Central memory CD8-positive, alpha-beta T cell (primary cell): ENCODE results near the gene SNX25.

Source experiments
- ATAC-seq: fragments of 150-1000 bp; cut with Tn5 transposase; replicated peaks from 2 replicates; pipeline ENCODE4 v1.10.0; 2022; ENCODE audit warnings: mild to moderate bottlenecking, moderate FRiP score, moderate number of reproducible peaks; ENCODE audit not compliant: poor library complexity, severe bottlenecking; ENCODE audit errors: extremely low read depth
- DNase-seq, 2 donors: peaks; one replicate each; pipeline ENCODE4 v3.0.0; 2021; ENCODE audit warnings: low spot score in 2 of 2
- H3K27ac Mint-ChIP-seq: one replicate; pipeline ENCODE4 v1.8.0; 2022; ENCODE audit warnings: low read depth, mild to moderate bottlenecking, moderate library complexity, mixed read lengths
- H3K27me3 Mint-ChIP-seq: one replicate; pipeline ENCODE4 v1.8.0; 2022; ENCODE audit warnings: mixed read lengths
- H3K36me3 Mint-ChIP-seq: one replicate; pipeline ENCODE4 v1.8.0; 2022; ENCODE audit warnings: mild to moderate bottlenecking, moderate library complexity, mixed read lengths; ENCODE audit not compliant: insufficient read depth
- H3K4me1 Mint-ChIP-seq: one replicate; pipeline ENCODE4 v1.8.0; 2022; ENCODE audit warnings: mixed read lengths
- H3K4me3 Mint-ChIP-seq: one replicate; pipeline ENCODE4 v1.8.0; 2022; ENCODE audit warnings: mild to moderate bottlenecking, moderate library complexity, mixed read lengths
- H3K9me3 Mint-ChIP-seq: one replicate; pipeline ENCODE4 v1.8.0; 2022; ENCODE audit warnings: mixed read lengths

Gene SNX25

DNA sequence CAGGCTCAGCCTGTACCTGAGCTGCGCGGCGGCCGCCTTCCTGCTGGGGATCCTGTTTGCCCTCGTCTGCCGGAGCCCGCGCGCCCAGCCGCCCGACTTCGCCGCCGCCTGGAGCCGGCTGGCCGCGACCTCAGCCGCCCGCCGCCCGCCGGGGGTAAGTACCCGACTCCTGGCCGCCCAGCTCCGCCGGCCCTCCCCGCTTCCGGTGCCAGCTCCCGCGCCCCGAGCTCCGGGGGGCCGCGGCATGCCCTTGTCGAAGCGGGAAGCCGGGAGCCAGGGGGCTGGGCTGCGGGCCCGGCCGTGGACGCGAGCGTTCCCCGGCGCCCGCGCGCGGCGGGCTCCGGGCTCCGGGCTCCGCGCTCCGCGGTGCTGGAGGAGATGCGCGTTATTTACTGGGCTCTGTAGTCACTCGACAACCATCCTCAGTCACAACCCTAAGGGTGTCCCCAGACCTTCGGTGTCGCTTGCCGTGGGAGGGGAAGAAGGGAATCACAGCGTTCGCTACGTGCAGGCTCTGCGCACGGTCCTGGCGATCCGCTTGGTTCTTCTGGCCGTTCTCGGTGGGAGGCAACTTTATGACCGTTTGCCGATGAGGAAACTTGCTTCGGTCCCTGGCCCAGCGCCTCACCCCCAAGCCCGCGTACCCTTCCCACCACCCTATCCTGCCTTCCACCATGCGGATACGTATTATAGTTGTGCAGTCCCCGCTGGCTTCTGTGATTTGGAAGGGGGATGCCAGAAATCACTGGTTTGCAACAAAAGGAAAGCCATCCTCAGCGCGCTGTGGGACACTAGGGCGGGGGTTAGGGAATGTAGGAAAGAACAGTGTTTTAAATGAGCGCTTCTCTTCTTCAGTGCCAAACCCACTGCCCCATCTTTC lies 944 bp downstream of the SNX25 start:
- Mint-ChIP-seq H3K9me3 (no peaks in the 10 kb centered on the region), H3K4me3 (peak overlapping the region; percentile 78), H3K36me3 (peaks cover 9% of the 10 kb centered on the region), H3K4me1 (peaks cover 40% of the 10 kb centered on the region), H3K27ac (no peak overlapping the region), H3K27me3 (no peaks in the 10 kb centered on the region)
- peak in 1 of 2 donors; percentile 19 for DNase-seq
- ATAC-seq: peak; percentile 59

GRCh38 chr4:185211035-185211434 lies 1.6 kb downstream of the SNX25 start:
- Mint-ChIP-seq H3K4me3 (peak overlapping the region; percentile 78), H3K27ac (no peak overlapping the region), H3K27me3 (no peaks in the 10 kb centered on the region), H3K9me3 (no peaks in the 10 kb centered on the region), H3K4me1 (peaks cover 43% of the 10 kb centered on the region), H3K36me3 (peaks cover 9% of the 10 kb centered on the region)
- DNase-seq (no peak), ATAC-seq (no peak)

GRCh38 chr4:185211641-185212040 lies 2.2 kb downstream of the SNX25 start:
- H3K27me3 Mint-ChIP-seq: no peaks in the 10 kb centered on the region
- peak overlapping the region; percentile 78 for H3K4me3 Mint-ChIP-seq
- peaks cover 46% of the 10 kb centered on the region for H3K4me1 Mint-ChIP-seq
- ATAC-seq (no peak), DNase-seq (no peak)
- H3K36me3 Mint-ChIP-seq: peaks cover 9% of the 10 kb centered on the region
- H3K27ac Mint-ChIP-seq: no peak overlapping the region
- no peaks in the 10 kb centered on the region for H3K9me3 Mint-ChIP-seq

- H3K4me3 Mint-ChIP-seq: no peak overlapping the region
- H3K27ac Mint-ChIP-seq: no peak overlapping the region
- DNase-seq (no peak), ATAC-seq (no peak)
- peaks cover 53% of the 10 kb centered on the region for H3K4me1 Mint-ChIP-seq
- no peaks in the 10 kb centered on the region for H3K9me3 Mint-ChIP-seq
- no peaks in the 10 kb centered on the region for H3K27me3 Mint-ChIP-seq
- peaks cover 9% of the 10 kb centered on the region for H3K36me3 Mint-ChIP-seq
These were observed 3.2 kb downstream of the SNX25 start for GRCh38 chr4:185212581-185212980.

GRCh38 chr4:185213877-185214276 lies 4.5 kb downstream of the SNX25 start:
- Mint-ChIP-seq H3K36me3 (peaks cover 8% of the 10 kb centered on the region), H3K9me3 (no peaks in the 10 kb centered on the region), H3K27me3 (no peaks in the 10 kb centered on the region), H3K4me1 (peaks cover 48% of the 10 kb centered on the region), H3K27ac (no peak overlapping the region), H3K4me3 (no peak overlapping the region)
- DNase-seq (no peak), ATAC-seq (no peak)

GRCh38 chr4:185215261-185215660 lies 5.9 kb downstream of the SNX25 start:
- Mint-ChIP-seq H3K27ac (no peak overlapping the region), H3K27me3 (no peaks in the 10 kb centered on the region), H3K4me3 (no peak overlapping the region), H3K9me3 (no peaks in the 10 kb centered on the region), H3K36me3 (peaks cover 5% of the 10 kb centered on the region), H3K4me1 (peaks cover 51% of the 10 kb centered on the region)
- no peak for ATAC-seq
- no peak for DNase-seq

DNA sequence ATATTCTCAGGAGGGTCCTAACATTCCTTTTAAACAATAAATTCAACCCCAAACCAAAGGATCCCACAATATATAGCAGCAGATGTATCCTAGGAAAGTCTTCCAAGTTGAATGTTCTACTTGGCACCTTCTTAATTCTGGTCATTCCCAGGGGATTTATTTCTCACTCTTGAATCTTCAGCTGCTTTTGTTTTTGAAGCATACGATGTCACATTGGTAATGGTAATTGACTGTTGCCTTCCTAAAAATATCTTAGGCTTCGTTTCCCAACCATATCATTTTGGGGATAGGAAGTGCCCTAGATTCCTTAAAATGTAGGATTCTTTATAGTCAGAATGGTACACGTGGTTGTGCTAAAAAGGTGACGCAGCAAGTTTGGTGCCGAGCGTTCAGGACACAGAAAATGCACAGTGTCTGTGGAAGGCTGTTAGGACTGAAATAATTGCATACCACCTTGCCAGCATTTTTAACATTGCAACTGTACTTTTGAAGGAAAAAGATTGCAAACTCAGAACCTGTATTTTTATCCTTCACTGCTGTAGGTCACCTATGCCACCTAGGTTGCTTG lies 8.1 kb downstream of the SNX25 start:
- Mint-ChIP-seq H3K4me1 (peaks cover 44% of the 10 kb centered on the region), H3K9me3 (no peaks in the 10 kb centered on the region), H3K36me3 (peaks cover 4% of the 10 kb centered on the region), H3K27me3 (no peaks in the 10 kb centered on the region), H3K4me3 (no peak overlapping the region), H3K27ac (no peak overlapping the region)
- DNase-seq (no peak), ATAC-seq (no peak)

GRCh38 chr4:185218312-185218711 lies 8.9 kb downstream of the SNX25 start:
- peaks cover 1% of the 10 kb centered on the region for H3K36me3 Mint-ChIP-seq
- H3K4me3 Mint-ChIP-seq: no peak overlapping the region
- ATAC-seq (no peak), DNase-seq (no peak)
- H3K9me3 Mint-ChIP-seq: no peaks in the 10 kb centered on the region
- H3K27me3 Mint-ChIP-seq: no peaks in the 10 kb centered on the region
- H3K27ac Mint-ChIP-seq: no peak overlapping the region
- peaks cover 39% of the 10 kb centered on the region for H3K4me1 Mint-ChIP-seq

DNA sequence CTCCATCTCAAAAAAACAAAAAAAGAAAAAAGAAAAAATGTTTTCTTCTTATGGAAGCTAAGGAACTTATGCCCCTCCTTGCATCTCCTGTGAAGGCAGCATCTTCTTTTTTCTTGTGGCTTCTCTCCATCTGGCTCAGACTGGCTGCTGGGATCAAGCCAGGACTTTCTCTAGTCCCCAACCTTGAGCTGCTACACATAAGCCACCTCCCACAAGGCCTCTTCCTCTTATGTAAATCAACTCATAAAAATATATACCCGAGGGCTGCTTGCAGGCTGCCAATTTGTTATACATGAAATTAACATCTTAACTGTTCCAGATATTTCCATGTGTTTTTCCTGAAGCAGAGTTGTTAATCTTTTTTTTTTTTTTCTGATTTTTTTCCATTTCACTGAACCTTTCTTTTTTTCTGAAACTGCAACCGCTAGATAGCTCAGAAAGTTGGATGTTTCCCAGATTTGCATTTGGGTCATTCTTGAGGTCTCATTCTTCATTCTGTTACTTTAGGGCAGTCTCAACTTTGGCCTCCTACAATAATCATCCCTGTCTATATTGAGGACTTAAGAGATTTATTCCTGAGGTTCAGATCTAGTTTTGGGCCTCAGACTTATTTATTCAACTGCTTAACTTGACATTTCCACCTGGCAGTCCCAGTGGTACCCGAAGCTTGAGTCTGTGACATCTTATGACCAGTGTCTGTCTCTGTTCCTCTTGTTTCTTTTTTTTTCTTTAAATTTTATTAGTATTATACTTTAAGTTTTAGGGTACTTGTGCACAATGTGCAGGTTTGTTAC lies 10.3 kb downstream of the SNX25 start:
- Mint-ChIP-seq H3K9me3 (no peaks in the 10 kb centered on the region), H3K27me3 (no peaks in the 10 kb centered on the region), H3K4me3 (no peak overlapping the region), H3K27ac (peak overlapping the region; percentile 52), H3K36me3 (no peaks in the 10 kb centered on the region), H3K4me1 (peaks cover 32% of the 10 kb centered on the region)
- no peak for DNase-seq
- ATAC-seq: no peak

DNA sequence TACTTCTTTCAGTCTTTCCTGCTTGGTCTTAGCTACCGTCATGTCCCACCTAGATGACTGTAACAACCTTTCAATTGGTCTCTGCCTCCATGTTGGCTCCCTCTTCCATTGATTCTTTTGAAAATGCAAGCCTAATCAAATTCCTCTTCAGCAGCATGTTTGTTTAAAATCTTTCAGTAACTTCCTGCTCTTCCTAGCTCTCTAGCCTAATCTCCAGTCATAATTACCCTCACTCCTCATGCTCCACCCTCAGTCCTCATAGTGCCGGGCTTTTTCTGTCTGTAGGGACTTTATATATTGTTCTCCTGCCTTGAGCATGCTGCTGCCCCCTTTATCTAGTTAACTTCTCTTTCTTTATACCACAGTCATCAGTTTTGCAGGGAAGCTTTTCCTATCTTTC lies 12.1 kb downstream of the SNX25 start:
- no peaks in the 10 kb centered on the region for H3K36me3 Mint-ChIP-seq
- DNase-seq (no peak), ATAC-seq (no peak)
- H3K4me3 Mint-ChIP-seq: no peak overlapping the region
- no peaks in the 10 kb centered on the region for H3K9me3 Mint-ChIP-seq
- no peaks in the 10 kb centered on the region for H3K27me3 Mint-ChIP-seq
- peaks cover 27% of the 10 kb centered on the region for H3K4me1 Mint-ChIP-seq
- peak overlapping the region; percentile 2 for H3K27ac Mint-ChIP-seq

DNA sequence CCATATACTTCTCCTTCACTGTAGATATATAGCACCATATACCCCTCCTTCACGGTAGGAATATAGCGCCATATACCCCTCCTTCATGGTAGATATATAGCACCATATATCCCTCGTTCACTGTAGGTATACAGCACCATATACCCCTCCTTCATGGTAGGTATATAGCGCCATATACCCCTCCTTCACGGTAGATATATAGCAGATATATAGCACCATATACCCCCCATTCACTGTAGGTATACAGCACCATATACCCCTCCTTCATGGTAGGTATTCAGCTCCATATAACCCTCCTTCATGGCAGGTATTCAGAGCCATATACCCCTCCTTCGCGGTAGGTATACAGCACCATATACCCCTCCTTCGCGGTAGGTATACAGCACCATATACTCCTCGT lies 12.5 kb downstream of the SNX25 start:
- peaks cover 23% of the 10 kb centered on the region for H3K4me1 Mint-ChIP-seq

DNA sequence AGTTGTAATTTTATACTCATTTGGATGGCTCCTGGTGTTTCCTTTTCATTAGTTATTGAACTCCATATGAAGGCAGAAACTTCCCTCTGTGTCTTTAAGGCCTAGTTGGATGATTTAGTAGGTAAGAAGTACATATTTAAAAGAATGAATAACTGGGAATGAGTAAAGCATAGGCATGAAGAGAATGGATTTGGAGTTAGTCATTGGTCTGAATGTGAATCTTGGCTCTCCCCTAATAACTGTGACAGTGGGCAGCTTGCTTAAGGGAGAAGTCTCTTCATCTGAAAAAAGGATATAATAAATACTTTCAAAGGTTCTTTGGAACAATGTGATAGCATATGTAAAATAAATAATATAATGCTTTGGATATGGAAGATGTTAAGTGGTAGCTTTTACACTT lies 13.2 kb downstream of the SNX25 start:
- Mint-ChIP-seq H3K4me3 (no peak overlapping the region), H3K9me3 (no peaks in the 10 kb centered on the region), H3K27me3 (no peaks in the 10 kb centered on the region), H3K27ac (no peak overlapping the region), H3K36me3 (no peaks in the 10 kb centered on the region), H3K4me1 (peaks cover 20% of the 10 kb centered on the region)
- ATAC-seq (no peak), DNase-seq (no peak)

More for the DNA sequence above, 12.5 kb downstream of the SNX25 start:
- Mint-ChIP-seq H3K4me3 (no peak overlapping the region), H3K36me3 (no peaks in the 10 kb centered on the region), H3K27ac (no peak overlapping the region), H3K9me3 (no peaks in the 10 kb centered on the region), H3K27me3 (no peaks in the 10 kb centered on the region)
- DNase-seq: no peak
- ATAC-seq: no peak
